CD4-positive, alpha-beta T cell treated with Interleukin-21 for 1 hour (primary cell): ENCODE data around the gene PCSK6.

Source experiments
- DNase-seq: peaks from one replicate; pipeline ENCODE4 v3.0.0-alpha.2; 2020

Gene PCSK6

GRCh38 chr15:101522621-101523559 lies 33.4 kb upstream of the PCSK6 start:
- DNase-seq = no peak

- no peak for DNase-seq
These were observed 32.6 kb upstream of the PCSK6 start for GRCh38 chr15:101522091-101522490.

GRCh38 chr15:101521591-101521990 lies 32.1 kb upstream of the PCSK6 start:
- no peak for DNase-seq

GRCh38 chr15:101521069-101521468 lies 31.6 kb upstream of the PCSK6 start:
- DNase-seq = no peak

- DNase-seq = no peak
These were observed 30.9 kb upstream of the PCSK6 start for GRCh38 chr15:101520395-101520794.

GRCh38 chr15:101517504-101517903 lies 28.0 kb upstream of the PCSK6 start:
- DNase-seq = no peak

GRCh38 chr15:101514318-101514717 lies 24.8 kb upstream of the PCSK6 start:
- DNase-seq = no peak

GRCh38 chr15:101511717-101512116 lies 22.2 kb upstream of the PCSK6 start:
- no peak for DNase-seq

GRCh38 chr15:101510212-101511197 lies 21.0 kb upstream of the PCSK6 start:
- no peak for DNase-seq

GRCh38 chr15:101509279-101509678 lies 19.8 kb upstream of the PCSK6 start:
- no peak for DNase-seq

GRCh38 chr15:101506491-101506890 lies 17.0 kb upstream of the PCSK6 start:
- no peak for DNase-seq

GRCh38 chr15:101505610-101506337 lies 16.3 kb upstream of the PCSK6 start:
- no peak for DNase-seq

GRCh38 chr15:101504866-101505609 lies 15.5 kb upstream of the PCSK6 start:
- no peak for DNase-seq

- DNase-seq = no peak
These were observed 14.9 kb upstream of the PCSK6 start for GRCh38 chr15:101504373-101504772.

GRCh38 chr15:101503296-101503599 lies 13.7 kb upstream of the PCSK6 start:
- no peak for DNase-seq

GRCh38 chr15:101502572-101503295 lies 13.2 kb upstream of the PCSK6 start:
- DNase-seq = no peak

GRCh38 chr15:101501703-101502373 lies 12.3 kb upstream of the PCSK6 start:
- DNase-seq = peak; percentile 41

- DNase-seq = no peak
These were observed 11.5 kb upstream of the PCSK6 start for GRCh38 chr15:101500865-101501551.

GRCh38 chr15:101499863-101500713 lies 10.6 kb upstream of the PCSK6 start:
- DNase-seq = no peak
